Lung (tissue), 12 donors: ENCODE results near the gene PAPPA. TPM values are rescaled to one million over a fixed set of nuclear protein-coding genes. Genes with fewer than 3 reads are reported as not detected.

Experiments
- ATAC-seq: fragments of 200-7000 bp; cut with Tn5 transposase; one replicate; pipeline ENCODE4 v1.9.1; 2020; ENCODE audit warnings: moderate number of reproducible peaks; ENCODE audit not compliant: insufficient read depth, low FRiP score
- DNase-seq, 3 donors: peaks; one replicate each; pipeline ENCODE4 v3.0.0-alpha.2; 2013 to 2017
- H3K27ac ChIP-seq, 2 donors: one replicate each; pipeline ENCODE4 v1.5.1; 2013; ENCODE audit warnings: mild to moderate bottlenecking in 2 of 2, moderate library complexity in 2 of 2, control low read depth in 1 of 2, inconsistent platforms in 1 of 2, low read depth in 1 of 2, low read length in 1 of 2
- H3K27me3 ChIP-seq, 3 donors: one replicate each; pipeline ENCODE4 v1.5.1; 2013; ENCODE audit warnings: low read length in 2 of 3; ENCODE audit not compliant: control insufficient read depth in 3 of 3, insufficient read depth in 3 of 3
- H3K36me3 ChIP-seq, 4 donors: one replicate each; pipeline ENCODE4 v1.5.1; 2013; ENCODE audit warnings: low read length in 4 of 4, mild to moderate bottlenecking in 1 of 4, moderate library complexity in 1 of 4; ENCODE audit not compliant: control insufficient read depth in 4 of 4, insufficient read depth in 4 of 4
- H3K4me1 ChIP-seq, 5 donors: one replicate each; pipeline ENCODE4 v1.5.1; 2013; ENCODE audit warnings: low read length in 5 of 5, mild to moderate bottlenecking in 2 of 5, moderate library complexity in 1 of 5; ENCODE audit not compliant: control insufficient read depth in 5 of 5, insufficient read depth in 5 of 5
- H3K4me3 ChIP-seq: one replicate; pipeline ENCODE4 v1.5.1; 2013; ENCODE audit warnings: mild to moderate bottlenecking, control low read depth, moderate library complexity
- H3K9ac ChIP-seq, 2 donors: one replicate each; pipeline ENCODE4 v1.5.1; 2013; ENCODE audit warnings: low read length in 2 of 2, control low read depth in 1 of 2; ENCODE audit not compliant: insufficient read depth in 1 of 2
- H3K9me3 ChIP-seq, 4 donors: one replicate each; pipeline ENCODE4 v1.5.1; 2013; ENCODE audit warnings: low read length in 3 of 4, mild to moderate bottlenecking in 1 of 4, moderate library complexity in 1 of 4; ENCODE audit not compliant: control insufficient read depth in 4 of 4, insufficient read depth in 3 of 4
- CTCF ChIP-seq: IDR thresholded peaks from 2 replicates; pipeline ENCODE4 v1.5.1; 2012; ENCODE audit warnings: mild to moderate bottlenecking; ENCODE audit errors: control extremely low read depth, extremely low read depth
- WGBS, 2 donors: extraction: QIAGEN DNeasy Blood & Tissue Kit; methylation state at CpG; one replicate each; pipeline ENCODE4 v1.1.7; 2013; 5-methylcytosine and 5-hydroxymethylcytosine counted together
- polyA plus RNA-seq, 2 donors: library from polyadenylated mRNA; stranded (reverse); fragments of 200-250 nt; gene quantifications; one replicate each; pipeline ENCODE4 v1.2.1, GENCODE V29; 2013
- total RNA-seq, 2 donors: library from RNA; depleted of rRNA in 1 of 2; stranded (reverse); fragments of >200 nt in 1 of 2; gene quantifications; one replicate each; pipeline ENCODE4 v1.2.1, GENCODE V29; 2014 to 2021
- donor health status: control.
- donor health status: control.
- donor health status: Bipolar disorder and iron deficiency.
- donor health status: healthy.
- donor health status: DM: yes; HTN: yes; CAD: no.

The PAPPA gene
- total and polyA plus RNA-seq, 4 donors = 0.45 to 6.7 (median 3.6) TPM

GRCh38 chr9:116448431-116448830, 294.8 kb downstream of the PAPPA start:
- DNase-seq (no peak), ATAC-seq (no peak)
- Histone ChIP-seq H3K4me3 (no peak overlapping the region), H3K27ac (no peak overlapping the region), H3K36me3 (no peaks in the 10 kb centered on the region), H3K27me3 (no peaks in the 10 kb centered on the region), H3K4me1 (peaks cover 0 to 16% (median 5%) of the 10 kb centered on the region in 5 donors), H3K9me3 (no peaks in the 10 kb centered on the region), H3K9ac (no peak overlapping the region)
- WGBS, 2 donors = 38 to 56% methylated on average over 3 of the region's 3 CpGs
- no peak for TF ChIP-seq CTCF

GRCh38 chr9:116449949-116450348, 296.4 kb downstream of the PAPPA start:
- DNase-seq (peak in 2 of 3 donors; percentile 42 to 56), ATAC-seq (no peak)
- Histone ChIP-seq H3K4me3 (no peak overlapping the region), H3K36me3 (no peaks in the 10 kb centered on the region), H3K27me3 (no peaks in the 10 kb centered on the region), H3K4me1 (peaks cover 0 to 16% (median 5%) of the 10 kb centered on the region in 5 donors), H3K9me3 (no peaks in the 10 kb centered on the region), H3K27ac (no peak overlapping the region), H3K9ac (no peak overlapping the region)
- 82 to 93% methylated on average over 3 of the region's 3 CpGs for WGBS, 2 donors
- no peak for TF ChIP-seq CTCF

GRCh38 chr9:116450378-116451139, 297.0 kb downstream of the PAPPA start:
- TF ChIP-seq CTCF = no peak
- no peaks in the 10 kb centered on the region for H3K36me3 ChIP-seq
- WGBS, 2 donors = 41 to 44% methylated on average over 3 of the region's 3 CpGs
- no peaks in the 10 kb centered on the region for H3K9me3 ChIP-seq
- peak overlapping the region in 1 of 2 donors; percentile 47 for H3K27ac ChIP-seq
- no peak overlapping the region for H3K4me3 ChIP-seq
- DNase-seq (peak; percentile 22 to 69 (median 43)), ATAC-seq (peak; percentile 63)
- H3K4me1 ChIP-seq = peaks cover 0 to 16% (median 5%) of the 10 kb centered on the region in 5 donors
- no peaks in the 10 kb centered on the region for H3K27me3 ChIP-seq
- H3K9ac ChIP-seq = no peak overlapping the region
